Measurements from ENCODE around the gene GMPPA.

Gene GMPPA

GRCh38 chr2:219498280-219499057, at the start of gene GMPPA:
GMPPA (plus strand) TSS chr2:219498891; CDS start chr2:219499976, 1,085 bp downstream.
- DNase-seq: peak; percentile 99

- DNase-seq: no peak
These were observed 49.1 kb upstream of the GMPPA start for GRCh38 chr2:219449609-219450008.

DNA sequence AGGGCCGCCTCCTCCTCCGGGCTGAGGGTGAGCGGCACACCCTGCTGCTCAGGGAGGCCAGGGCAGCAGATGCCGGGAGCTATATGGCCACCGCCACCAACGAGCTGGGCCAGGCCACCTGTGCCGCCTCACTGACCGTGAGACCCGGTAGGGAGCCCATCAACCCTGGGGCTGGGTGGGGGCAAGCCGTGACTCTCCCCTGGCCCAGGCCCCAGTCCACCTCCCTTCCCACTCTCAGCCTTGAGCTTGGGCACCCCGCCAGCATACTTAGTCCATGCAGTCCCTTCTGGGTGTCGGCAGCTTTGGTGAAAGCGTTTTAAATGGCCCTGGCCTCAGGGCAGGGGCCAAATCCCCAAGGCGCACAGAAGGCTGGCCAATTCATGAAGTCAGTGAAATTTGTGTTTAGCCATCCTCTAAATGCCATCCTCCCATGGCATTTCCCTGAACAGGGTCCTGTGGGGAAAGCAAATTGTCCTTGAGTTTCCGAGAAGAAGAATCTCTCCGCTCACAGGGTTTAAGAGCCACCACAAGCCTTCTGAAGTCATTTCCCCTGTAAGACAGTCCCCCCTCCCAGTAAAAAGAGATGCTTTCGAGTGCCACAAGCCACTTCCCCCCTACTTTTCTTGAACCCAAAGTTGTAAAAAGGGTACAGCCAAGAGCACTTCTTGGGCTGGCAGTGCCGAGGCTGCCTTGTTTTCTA, 46.9 kb upstream of the GMPPA start:
- DNase-seq: no peak

GRCh38 chr2:219452361-219453317, 46.1 kb upstream of the GMPPA start:
- DNase-seq: no peak

DNA sequence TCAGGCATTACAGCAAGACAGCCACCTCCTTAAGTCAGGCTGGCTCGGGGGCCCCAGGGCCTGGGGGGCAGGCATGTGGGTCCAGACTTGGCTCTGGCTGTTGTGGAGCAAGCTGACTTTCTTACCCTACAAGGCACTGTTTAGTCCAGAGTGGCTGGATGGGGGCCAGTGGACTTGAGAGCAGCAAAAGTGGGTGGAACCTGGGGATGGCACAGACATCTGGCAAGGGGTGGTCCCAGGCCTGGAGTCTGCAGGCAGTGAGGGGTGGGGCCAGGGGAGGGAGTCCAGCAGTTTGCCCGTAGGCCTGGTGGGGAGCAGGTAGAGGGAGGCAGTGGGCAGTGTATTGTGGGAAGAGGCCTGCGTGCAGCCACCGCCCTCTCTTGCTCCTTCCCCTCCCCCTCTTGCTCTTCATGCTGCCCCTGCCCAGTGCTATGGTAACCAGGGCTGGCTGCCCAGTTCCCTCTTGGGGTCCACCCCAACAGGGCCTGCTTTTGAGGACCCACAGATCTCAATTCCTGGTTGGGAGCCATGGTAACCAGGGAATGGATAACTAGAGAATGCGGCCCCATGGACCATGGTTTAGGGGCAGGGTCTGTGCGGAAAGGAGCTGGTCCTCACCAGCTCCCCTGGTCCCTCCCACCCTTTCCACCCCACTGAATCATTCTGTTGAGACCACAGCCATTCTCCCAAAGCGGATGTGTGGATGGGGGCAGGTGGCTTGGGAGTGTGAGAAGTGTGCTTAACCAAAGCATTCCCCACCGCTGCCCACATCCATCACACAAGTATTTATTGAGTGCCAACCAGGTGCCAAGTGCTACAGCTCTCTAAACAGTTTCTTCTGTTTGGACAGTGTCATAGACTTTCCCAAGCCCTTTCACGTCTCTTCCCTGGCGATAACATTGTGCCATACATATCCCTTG, 44.8 kb upstream of the GMPPA start:
- no peak for DNase-seq

DNA sequence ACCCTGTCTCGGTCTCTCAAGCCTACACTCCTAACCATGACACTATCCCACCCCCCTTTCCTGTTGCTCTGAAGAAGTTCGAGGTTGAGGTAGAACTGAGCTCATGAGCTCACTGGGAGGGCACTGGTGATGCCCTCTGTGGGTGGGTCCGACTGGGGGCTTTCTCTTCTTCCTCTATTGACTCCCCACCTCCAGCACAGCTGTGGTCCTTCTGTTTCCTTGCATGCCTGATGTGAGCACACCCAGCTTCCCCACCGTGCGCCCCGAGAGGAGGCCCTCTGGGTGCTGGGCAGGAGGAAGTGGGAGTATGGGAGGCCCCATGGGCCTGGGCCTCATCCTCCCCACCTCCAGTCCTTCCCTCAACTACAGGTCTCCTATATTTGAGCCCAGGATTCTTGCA, 43.1 kb upstream of the GMPPA start:
- no peak for DNase-seq

GRCh38 chr2:219457784-219458369, 40.8 kb upstream of the GMPPA start:
- DNase-seq: peak; percentile 66

- DNase-seq: no peak
These were observed 39.7 kb upstream of the GMPPA start for GRCh38 chr2:219458996-219459395.

DNA sequence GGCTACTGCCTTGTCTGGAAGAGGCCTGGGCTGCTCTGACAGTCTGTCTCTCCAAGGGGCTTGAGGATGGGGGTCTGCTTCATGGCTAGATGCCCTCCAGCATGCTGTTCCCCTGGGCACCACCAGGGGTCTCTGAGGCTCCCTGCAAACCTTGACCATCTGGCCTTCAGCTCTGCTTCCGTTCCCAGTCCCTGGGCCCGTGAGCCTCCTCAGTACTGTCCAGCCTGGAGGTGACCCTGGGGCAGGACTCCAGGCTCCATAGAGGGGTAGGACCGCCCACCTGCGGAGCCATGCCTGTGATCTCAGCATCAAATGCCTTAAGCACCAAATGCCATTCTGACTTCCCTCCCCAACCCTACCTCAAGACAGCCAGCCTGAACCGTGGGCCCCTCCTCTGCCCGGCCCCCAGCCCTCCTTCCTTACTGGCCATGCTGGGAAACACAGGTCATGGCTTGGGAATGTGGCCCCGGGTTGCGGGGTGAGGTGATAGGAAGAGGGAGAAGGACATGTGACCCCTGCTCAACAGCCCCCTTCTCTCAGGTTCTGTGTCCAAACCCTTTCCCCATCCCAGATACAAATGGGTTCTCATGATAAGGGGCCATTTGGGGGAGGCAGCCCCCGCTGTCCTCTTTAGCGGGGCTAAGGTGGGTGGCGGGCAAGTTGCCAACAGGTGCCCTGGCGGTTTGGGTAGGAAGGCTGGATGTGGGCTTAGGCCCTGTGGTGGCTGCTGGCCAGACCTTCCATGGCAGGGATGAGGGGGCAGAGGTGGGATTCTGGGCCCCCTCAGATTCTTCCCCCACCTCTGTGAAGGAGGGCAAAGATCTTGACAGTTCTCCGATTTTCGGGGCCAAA, 39.0 kb upstream of the GMPPA start:
- peak; percentile 60 for DNase-seq

- DNase-seq: peak; percentile 25
These were observed 38.2 kb upstream of the GMPPA start for GRCh38 chr2:219460424-219460926.

GRCh38 chr2:219461047-219461514, 37.6 kb upstream of the GMPPA start:
- DNase-seq: peak; percentile 37

DNA sequence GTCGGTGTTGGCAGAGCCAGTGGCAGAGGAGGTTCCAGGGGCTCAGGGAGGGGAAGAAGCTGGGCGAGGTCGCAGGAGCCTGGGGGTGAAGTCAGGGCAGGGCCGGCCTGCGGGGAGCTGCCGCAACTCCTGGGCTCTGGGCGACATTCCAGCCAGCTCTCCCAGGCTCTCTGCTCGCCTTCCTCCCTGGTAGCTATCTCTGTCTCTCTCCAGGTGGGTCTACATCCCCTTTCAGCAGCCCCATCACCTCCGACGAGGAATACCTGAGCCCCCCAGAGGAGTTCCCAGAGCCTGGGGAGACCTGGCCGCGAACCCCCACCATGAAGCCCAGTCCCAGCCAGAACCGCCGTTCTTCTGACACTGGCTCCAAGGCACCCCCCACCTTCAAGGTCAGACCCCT, 37.0 kb upstream of the GMPPA start:
- DNase-seq: no peak

- DNase-seq: no peak
These were observed 36.3 kb upstream of the GMPPA start for GRCh38 chr2:219462349-219462748.

- DNase-seq: no peak
These were observed 34.2 kb upstream of the GMPPA start for GRCh38 chr2:219464286-219465032.

GRCh38 chr2:219465659-219466561, 32.8 kb upstream of the GMPPA start:
- no peak for DNase-seq

DNA sequence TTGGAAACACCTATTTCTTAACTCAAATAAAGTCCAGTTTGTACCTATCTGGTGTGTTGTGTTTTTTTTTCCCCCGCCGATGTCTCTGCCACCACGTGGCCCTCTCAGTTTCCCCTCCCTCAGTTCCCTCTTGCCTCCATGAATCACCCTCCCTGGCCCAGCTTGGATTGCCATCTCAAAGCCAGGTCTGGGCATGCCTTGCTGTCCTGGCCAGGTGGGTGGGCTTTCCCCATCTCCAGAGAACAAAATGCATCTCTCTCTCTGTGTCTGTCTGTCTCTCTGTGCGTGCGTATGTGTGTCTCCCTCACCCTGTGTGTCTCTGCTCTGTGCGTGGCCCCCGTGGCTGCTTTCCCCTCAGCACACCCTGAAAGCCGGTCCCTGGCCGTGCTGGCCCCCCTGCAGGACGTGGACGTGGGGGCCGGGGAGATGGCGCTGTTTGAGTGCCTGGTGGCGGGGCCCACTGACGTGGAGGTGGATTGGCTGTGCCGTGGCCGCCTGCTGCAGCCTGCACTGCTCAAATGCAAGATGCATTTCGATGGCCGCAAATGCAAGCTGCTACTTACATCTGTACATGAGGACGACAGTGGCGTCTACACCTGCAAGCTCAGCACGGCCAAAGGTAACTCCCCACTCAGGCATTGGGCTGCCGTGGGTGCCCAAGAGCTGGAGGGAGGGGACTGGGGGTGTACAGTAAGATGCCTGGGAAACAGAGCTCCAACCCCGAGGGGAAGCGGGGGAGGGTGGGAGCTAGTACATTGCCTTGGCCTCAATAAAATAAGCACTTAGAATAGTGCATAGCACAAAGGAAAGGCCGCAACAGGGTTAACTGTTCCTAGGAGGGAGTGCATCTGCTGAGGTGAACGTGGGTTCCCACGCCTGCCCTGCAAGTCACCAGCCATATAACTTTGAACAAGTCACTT, 31.6 kb upstream of the GMPPA start:
- DNase-seq: no peak

DNA sequence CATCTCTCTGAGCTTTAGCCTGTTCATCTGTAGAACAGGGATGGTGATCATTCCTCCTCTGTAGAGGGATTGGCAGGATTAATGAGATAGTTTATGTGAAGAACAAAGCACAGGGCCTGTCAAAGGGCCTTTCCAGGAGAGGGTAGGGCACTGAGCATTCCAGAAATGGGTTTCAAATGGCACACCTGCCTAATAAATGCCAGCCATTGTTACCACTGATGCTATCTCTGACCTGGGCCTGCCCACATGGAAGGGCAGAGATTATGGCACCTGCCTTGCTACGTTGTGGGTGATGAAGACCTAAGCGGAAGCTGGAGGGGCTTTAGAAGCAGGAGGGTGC, 31.0 kb upstream of the GMPPA start:
- no peak for DNase-seq

All from hematopoietic multipotent progenitor cell treated with erythropoietin and hydrocortisone succinate and interleukin-3 and kit ligand, for 4 days (in vitro differentiated cells).